AG09309 (cell line): Measurements from ENCODE around the gene AOC3.

Experiments used
- DNase-seq: peaks from one replicate; pipeline ENCODE4 v3.0.0-alpha.2; 2010; ENCODE audit warnings: low read depth
- H3K4me3 ChIP-seq: 2 replicates; pipeline ENCODE4 v1.5.1; 2011; ENCODE audit warnings: mild to moderate bottlenecking, low read depth, low read length, moderate library complexity; ENCODE audit not compliant: control insufficient read depth
- TF ChIP-seq, protein P1 (sequence below): IDR thresholded peaks from 2 replicates; pipeline ENCODE4 v1.5.1; 2011; ENCODE audit warnings: mild to moderate bottlenecking, low read depth, low read length, inconsistent platforms; ENCODE audit not compliant: insufficient read depth, control insufficient read depth; ENCODE audit errors: missing control alignments

AOC3 gene

DNA sequence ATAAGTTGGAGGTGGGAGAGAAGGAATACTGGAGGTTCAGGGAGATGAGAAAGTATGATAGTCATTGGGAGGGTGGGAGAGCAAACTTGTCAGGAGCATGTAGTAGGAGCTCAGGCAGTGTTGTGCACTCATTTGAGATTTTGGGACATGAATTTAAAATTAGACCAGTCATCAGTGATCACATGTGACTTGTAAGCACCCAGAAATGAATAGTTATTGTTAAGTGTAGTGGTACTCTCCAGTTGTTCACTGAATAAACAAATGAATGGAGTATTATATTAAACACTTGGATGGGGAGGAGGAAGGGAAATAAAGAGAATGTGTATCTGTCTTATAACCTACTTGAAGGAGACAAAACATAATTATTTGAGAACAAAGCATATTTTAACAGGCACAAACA, 20.0 kb upstream of the AOC3 start:
- no peak for DNase-seq
- no peak overlapping the region for H3K4me3 ChIP-seq
- TF ChIP-seq, protein P1, sequence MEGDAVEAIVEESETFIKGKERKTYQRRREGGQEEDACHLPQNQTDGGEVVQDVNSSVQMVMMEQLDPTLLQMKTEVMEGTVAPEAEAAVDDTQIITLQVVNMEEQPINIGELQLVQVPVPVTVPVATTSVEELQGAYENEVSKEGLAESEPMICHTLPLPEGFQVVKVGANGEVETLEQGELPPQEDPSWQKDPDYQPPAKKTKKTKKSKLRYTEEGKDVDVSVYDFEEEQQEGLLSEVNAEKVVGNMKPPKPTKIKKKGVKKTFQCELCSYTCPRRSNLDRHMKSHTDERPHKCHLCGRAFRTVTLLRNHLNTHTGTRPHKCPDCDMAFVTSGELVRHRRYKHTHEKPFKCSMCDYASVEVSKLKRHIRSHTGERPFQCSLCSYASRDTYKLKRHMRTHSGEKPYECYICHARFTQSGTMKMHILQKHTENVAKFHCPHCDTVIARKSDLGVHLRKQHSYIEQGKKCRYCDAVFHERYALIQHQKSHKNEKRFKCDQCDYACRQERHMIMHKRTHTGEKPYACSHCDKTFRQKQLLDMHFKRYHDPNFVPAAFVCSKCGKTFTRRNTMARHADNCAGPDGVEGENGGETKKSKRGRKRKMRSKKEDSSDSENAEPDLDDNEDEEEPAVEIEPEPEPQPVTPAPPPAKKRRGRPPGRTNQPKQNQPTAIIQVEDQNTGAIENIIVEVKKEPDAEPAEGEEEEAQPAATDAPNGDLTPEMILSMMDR: no peak

GRCh38 chr17:42832213-42832933, 18.6 kb upstream of the AOC3 start:
- peak overlapping the region; percentile 72 for H3K4me3 ChIP-seq
- no peak for DNase-seq
- TF ChIP-seq, protein P1: no peak

DNA sequence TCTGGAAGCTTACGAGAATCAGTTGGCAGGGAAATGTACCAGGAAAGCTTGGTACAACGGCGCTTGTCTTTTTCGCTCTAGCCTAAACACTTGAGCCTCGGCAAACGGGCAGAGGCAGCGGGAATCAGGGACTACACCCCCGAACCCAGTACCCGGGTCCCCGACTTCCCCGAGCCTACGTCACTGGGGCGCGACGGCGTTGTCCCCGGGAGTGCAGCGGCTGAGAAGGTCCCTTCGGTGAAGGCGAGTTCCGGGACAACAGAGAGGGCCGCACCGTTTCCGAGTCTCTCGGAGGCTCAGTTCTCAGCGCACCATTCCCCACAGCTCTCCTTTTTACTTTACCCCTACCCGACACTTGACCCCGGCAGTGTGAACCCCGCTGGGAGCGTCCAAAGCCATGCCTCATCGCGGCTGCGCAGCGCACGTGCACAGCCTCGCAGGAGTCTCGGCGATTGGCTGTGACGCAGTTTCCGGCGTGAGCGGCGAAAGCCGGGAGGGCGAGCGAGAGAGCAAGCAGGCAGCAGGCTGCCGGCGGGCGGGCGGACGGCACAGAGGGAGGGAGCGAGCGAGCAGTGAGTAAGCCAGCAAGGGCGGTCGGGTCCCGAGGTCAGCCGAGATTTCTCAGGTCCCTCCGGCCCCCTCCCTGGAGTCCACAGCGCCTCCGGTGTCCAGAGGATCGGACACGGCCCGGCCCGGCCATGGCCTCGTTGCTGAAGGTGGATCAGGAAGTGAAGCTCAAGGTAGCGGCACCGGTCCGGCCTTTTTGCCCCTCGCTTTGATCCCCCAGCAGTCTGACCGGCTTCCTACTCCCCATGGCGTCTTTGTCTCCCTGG, 17.8 kb upstream of the AOC3 start, which contains the start of gene PSME3:
Gene PSME3, plus strand, starts transcription at position 464 of the 833 bp plus-strand sequence. Its CDS starts 235 bp downstream, at position 699.
- TF ChIP-seq, protein P1: no peak
- DNase-seq: no peak
- H3K4me3 ChIP-seq: peak within 1 kb of the TSS; percentile 72

GRCh38 chr17:42833767-42834422, 17.1 kb upstream of the AOC3 start:
- TF ChIP-seq, protein P1: no peak
- DNase-seq: no peak
- peak overlapping the region; percentile 72 for H3K4me3 ChIP-seq

GRCh38 chr17:42835732-42836131, 15.3 kb upstream of the AOC3 start:
- DNase-seq: no peak
- TF ChIP-seq, protein P1: no peak
- H3K4me3 ChIP-seq: no peak overlapping the region

GRCh38 chr17:42841975-42842685, 8.9 kb upstream of the AOC3 start:
- no peak for DNase-seq
- H3K4me3 ChIP-seq: no peak overlapping the region
- TF ChIP-seq, protein P1: no peak
